ENCODE results near the gene ASNS.
"Not testable (repeated sequence)": the region's sequence is repeated elsewhere in the genome, so short reads cannot be mapped to it uniquely, and the experiment has no call there.

DNA sequence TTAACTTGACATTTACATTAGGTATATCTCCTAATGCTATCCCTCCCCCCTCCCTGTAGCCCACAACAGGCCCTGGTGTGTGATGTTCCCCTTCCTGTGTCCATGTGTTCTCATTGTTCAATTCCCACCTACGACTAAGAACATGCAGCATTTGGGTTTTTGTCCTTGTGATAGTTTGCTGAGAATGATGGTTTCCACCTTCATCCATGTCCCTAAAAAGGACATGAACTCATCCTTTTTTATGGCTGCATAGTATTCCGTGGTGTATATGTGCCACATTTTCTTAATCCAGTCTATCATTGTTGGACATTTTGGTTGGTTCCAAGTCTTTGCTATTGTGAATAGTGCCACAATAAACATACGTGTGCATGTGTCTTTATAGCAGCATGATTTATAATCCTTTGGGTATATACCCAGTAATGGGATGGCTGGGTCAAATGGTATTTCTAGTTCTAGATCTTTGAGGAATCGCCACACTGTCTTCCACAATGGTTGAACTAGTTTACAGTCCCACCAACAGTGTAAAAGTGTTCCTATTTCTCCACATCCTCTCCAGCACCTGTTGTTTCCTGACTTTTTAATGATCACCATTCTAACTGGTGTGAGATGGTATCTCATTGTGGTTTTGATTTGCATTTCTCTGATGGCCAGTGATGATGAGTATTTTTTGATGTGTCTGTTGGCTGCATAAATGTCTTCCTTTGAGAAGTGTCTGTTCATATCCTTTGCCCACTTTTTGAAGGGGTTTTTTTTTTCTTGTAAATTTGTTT is 21.8 kb downstream of the ASNS start:
- TF ChIP-seq, protein P1, sequence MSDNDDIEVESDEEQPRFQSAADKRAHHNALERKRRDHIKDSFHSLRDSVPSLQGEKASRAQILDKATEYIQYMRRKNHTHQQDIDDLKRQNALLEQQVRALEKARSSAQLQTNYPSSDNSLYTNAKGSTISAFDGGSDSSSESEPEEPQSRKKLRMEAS (IDR thresholded peaks at IDR 0.05) = not testable (repeated sequence)
- TF ChIP-seq, protein P2, sequence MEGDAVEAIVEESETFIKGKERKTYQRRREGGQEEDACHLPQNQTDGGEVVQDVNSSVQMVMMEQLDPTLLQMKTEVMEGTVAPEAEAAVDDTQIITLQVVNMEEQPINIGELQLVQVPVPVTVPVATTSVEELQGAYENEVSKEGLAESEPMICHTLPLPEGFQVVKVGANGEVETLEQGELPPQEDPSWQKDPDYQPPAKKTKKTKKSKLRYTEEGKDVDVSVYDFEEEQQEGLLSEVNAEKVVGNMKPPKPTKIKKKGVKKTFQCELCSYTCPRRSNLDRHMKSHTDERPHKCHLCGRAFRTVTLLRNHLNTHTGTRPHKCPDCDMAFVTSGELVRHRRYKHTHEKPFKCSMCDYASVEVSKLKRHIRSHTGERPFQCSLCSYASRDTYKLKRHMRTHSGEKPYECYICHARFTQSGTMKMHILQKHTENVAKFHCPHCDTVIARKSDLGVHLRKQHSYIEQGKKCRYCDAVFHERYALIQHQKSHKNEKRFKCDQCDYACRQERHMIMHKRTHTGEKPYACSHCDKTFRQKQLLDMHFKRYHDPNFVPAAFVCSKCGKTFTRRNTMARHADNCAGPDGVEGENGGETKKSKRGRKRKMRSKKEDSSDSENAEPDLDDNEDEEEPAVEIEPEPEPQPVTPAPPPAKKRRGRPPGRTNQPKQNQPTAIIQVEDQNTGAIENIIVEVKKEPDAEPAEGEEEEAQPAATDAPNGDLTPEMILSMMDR (IDR thresholded peaks at IDR 0.05; ENCODE audit: low read depth, low read length, missing input control) = not testable (repeated sequence)
- TF ChIP-seq RAD21 (IDR thresholded peaks at IDR 0.05); TAF1 (conservative IDR thresholded peaks at IDR 0.05); FOXA1 (IDR thresholded peaks at IDR 0.05); RXRA (IDR thresholded peaks at IDR 0.05): not testable (repeated sequence)
- TF ChIP-seq, protein P3, sequence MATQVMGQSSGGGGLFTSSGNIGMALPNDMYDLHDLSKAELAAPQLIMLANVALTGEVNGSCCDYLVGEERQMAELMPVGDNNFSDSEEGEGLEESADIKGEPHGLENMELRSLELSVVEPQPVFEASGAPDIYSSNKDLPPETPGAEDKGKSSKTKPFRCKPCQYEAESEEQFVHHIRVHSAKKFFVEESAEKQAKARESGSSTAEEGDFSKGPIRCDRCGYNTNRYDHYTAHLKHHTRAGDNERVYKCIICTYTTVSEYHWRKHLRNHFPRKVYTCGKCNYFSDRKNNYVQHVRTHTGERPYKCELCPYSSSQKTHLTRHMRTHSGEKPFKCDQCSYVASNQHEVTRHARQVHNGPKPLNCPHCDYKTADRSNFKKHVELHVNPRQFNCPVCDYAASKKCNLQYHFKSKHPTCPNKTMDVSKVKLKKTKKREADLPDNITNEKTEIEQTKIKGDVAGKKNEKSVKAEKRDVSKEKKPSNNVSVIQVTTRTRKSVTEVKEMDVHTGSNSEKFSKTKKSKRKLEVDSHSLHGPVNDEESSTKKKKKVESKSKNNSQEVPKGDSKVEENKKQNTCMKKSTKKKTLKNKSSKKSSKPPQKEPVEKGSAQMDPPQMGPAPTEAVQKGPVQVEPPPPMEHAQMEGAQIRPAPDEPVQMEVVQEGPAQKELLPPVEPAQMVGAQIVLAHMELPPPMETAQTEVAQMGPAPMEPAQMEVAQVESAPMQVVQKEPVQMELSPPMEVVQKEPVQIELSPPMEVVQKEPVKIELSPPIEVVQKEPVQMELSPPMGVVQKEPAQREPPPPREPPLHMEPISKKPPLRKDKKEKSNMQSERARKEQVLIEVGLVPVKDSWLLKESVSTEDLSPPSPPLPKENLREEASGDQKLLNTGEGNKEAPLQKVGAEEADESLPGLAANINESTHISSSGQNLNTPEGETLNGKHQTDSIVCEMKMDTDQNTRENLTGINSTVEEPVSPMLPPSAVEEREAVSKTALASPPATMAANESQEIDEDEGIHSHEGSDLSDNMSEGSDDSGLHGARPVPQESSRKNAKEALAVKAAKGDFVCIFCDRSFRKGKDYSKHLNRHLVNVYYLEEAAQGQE (IDR thresholded peaks at IDR 0.05) = not testable (repeated sequence)
- TF ChIP-seq, protein P4, sequence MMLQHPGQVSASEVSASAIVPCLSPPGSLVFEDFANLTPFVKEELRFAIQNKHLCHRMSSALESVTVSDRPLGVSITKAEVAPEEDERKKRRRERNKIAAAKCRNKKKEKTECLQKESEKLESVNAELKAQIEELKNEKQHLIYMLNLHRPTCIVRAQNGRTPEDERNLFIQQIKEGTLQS (IDR thresholded peaks at IDR 0.05) = not testable (repeated sequence)

Measured in liver (tissue), 3 donors.